Frontal cortex (tissue), 4 donors: ENCODE measurements around the gene NINL. TPM values are rescaled to one million over a fixed set of nuclear protein-coding genes. Genes with fewer than 3 reads are reported as not detected.
"Not testable (repeated sequence)": the region's sequence is repeated elsewhere in the genome, so short reads cannot be mapped to it uniquely, and the experiment has no call there.

ENCODE experiments used
- DNase-seq, 2 donors: peaks; one replicate each; pipeline ENCODE4 v3.0.0; 2012; ENCODE audit warnings: low spot score in 2 of 2
- FAIRE-seq: peaks from 2 replicates; lab custom pipeline; 2012; peaks lifted over from hg19 to GRCh38; lab: Jason Lieb, UNC
- total RNA-seq: library from RNA; depleted of rRNA; stranded (reverse); fragments of >200 nt; gene quantifications from one replicate; pipeline ENCODE4 v1.2.3, GENCODE V29; 2014
- donor health status: control.
- donor health status: control.
- donor health status: control.

Gene NINL
- total RNA-seq, 1 donor from 2014 or later: 20.0 TPM

DNA sequence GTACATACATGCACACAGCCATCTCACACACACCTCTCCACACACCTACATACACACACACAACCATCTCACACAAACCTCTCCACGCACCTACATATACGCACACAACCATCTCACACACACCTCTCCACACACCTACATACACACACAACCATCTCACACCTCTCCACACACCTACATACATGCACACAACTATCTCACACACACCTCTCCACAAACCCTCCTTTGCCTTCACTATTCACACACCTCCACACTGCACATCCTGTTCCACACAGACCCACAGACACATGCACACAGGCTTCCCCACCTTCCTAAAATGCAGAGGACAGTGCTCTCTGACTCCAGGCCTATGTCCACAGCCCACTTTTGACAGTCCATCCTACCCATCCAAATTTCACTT, 16.3 kb upstream of the NINL start:
- FAIRE-seq (no peak), DNase-seq (no peak)

DNA sequence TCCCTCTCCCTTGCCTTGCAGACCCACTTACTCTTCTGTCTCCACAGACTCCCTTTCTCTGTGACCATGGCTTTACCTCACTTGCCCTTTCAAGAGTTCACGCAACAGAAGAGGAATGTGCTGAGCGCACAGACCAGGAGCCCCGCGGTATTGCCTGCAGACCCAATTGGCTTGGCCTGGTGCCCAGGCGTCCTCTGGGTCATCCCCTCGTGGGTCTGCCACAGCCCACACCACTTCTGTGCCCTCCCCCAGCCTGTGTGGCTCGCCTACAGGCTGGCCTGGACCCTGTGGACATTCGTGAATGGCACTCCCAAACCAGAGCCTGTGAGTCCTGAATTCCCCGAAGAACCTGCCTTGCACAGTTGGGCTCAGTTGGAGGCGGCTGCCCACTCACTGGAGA, 15.3 kb upstream of the NINL start:
- no peak for DNase-seq
- FAIRE-seq: no peak

- FAIRE-seq (peak; percentile 65), DNase-seq (no peak)
These were observed 7.0 kb upstream of the NINL start for GRCh38 chr20:25592135-25592852.

DNA sequence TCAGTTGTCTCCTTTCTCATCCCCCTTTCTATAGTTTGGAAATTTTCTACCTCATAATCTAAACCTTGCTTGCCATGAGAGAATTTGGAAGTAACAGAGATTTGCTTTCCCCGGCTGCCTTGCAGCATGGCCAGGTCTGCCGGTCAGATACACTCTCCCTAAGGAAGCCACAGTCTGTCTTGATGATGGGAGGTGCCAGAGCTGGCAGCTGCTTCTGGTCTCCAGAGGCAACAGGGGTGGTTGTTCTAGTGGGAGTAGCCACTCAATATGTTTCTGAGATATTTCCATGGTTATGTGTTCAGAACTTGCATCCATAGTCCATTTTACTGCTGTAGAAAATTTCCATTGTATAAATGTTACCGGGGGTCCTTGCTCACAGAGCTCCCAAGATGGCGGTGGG, 5.4 kb upstream of the NINL start:
- not testable (repeated sequence) for DNase-seq, FAIRE-seq

- DNase-seq (no peak), FAIRE-seq (no peak)
These were observed 3.2 kb upstream of the NINL start for GRCh38 chr20:25588491-25588890.

DNA sequence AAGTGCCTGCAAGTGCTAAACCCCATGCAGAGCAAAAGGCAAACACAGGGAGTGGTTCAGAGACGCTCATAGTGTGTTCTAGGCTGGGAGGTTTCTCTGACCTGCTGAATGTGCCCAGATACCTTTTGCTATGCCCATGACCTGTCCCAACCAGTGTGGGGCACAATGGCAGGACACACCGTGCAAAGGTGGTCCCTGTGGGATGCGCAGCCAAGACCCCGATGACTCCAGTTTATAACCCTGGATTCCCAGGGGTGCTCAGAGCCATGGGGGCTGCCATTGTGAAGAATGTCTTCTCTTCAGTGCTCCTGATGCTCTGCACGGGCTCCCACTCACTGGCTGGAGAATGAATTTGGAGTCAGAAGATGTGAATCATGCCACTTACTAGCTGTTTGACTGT, 2.2 kb upstream of the NINL start:
- DNase-seq (no peak), FAIRE-seq (no peak)

- FAIRE-seq (no peak), DNase-seq (no peak)
These were observed 1.5 kb upstream of the NINL start for GRCh38 chr20:25586877-25587276.

- DNase-seq, FAIRE-seq: not testable (repeated sequence)
These were observed 1.7 kb downstream of the NINL start for GRCh38 chr20:25583607-25584006.

- DNase-seq: no peak
- no peak for FAIRE-seq
These were observed 4.6 kb downstream of the NINL start for GRCh38 chr20:25580711-25581110.

DNA sequence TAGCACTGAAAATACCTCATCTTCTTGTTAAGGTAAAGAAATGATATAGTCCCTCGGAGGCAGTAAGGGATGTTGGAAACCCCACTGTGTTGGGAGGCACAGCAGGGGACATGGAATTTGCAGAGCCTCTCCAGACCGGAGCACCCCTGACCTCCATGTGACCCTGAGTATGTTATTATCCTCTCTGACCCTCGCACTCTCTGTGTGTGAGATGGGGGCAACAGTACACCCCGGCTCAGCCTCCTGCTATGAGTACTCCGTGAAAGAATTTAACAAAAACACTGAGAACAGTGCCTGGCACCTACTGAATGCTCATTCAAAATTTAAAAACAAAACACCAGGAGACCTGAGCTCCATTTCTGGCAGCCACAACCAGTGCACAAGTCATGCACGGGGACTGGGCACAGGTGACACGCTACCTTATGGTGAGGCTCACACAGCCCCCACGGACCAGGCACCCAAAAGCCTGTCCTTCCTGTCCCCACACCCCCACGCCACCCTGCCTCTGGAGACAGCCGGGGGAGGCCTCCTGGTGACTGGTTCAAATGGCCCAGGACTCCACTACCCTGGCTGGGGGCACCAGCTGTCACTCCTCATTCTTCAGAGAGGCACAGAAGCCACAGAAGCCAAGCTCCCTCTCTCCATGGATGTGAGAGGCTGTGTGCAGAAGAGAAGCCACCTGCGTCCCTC, 6.1 kb downstream of the NINL start:
- FAIRE-seq: no peak
- DNase-seq: no peak

- DNase-seq (no peak), FAIRE-seq (no peak)
These were observed 8.4 kb downstream of the NINL start for GRCh38 chr20:25576783-25577530.

GRCh38 chr20:25574411-25574810, 10.9 kb downstream of the NINL start:
- no peak for DNase-seq

GRCh38 chr20:25573288-25574251, 11.8 kb downstream of the NINL start:
- DNase-seq (no peak), FAIRE-seq (no peak)

More at GRCh38 chr20:25574411-25574810, 10.9 kb downstream of the NINL start:
- no peak for FAIRE-seq

- DNase-seq: no peak
- no peak for FAIRE-seq
These were observed 13.5 kb downstream of the NINL start for GRCh38 chr20:25571817-25572216.

DNA sequence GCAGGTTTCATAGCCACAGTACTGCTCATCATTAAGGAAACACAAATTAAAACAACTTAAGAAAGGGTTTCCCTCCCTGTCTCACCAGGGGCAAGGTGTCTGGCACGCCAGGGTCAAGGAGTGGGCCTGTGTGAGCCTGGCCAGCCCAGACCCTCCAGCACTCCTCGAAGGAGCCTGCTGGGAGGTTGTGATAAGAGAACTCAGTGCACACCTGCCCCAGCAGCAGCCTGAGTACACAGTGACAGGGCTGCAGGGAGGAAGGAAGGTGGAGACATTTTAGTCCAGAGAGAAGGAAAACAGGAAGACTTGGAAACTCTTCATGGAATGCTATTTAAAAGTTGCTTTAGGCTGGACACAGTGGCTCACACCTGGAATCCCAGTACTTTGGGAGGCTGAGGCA, 14.1 kb downstream of the NINL start:
- DNase-seq (no peak), FAIRE-seq (no peak)

DNA sequence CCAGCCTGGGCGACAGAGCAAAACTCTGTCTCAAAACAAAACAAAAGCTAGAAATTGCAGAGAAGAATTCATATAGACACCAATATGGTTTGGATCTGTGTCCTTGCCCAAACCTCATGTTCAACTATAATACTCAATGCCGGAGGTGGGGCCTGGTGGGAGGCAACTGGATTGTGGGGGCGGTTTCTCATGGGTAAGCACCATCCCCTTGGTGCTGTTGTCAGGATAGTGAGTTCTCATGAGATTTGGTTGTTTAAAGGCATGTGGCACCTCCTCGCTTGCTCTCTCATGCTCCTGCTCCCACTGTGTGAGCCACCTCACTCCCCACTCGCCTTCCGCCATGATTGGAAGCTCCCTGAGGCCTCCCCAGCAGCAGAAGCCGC, 15.2 kb downstream of the NINL start:
- DNase-seq: no peak
- FAIRE-seq: no peak

- DNase-seq (no peak), FAIRE-seq (no peak)
These were observed 18.0 kb downstream of the NINL start for GRCh38 chr20:25567286-25567685.

GRCh38 chr20:25566821-25567220, 18.5 kb downstream of the NINL start:
- FAIRE-seq (no peak), DNase-seq (no peak)

- no peak for FAIRE-seq
- DNase-seq: no peak
These were observed 19.7 kb downstream of the NINL start for GRCh38 chr20:25565578-25566157.
